Heart right ventricle (tissue), 16 donors: ENCODE data around the gene ATG16L2. TPM values are rescaled to one million over a fixed set of nuclear protein-coding genes. Genes with fewer than 3 reads are reported as not detected.

Source experiments
- ATAC-seq, 8 donors: fragments of 200-7000 bp; cut with Tn5 transposase; one replicate each; pipeline ENCODE4 v1.9.1; 2020; ENCODE audit warnings: mild to moderate bottlenecking in 8 of 8, moderate library complexity in 8 of 8, moderate number of reproducible peaks in 1 of 8
- DNase-seq, 2 donors: peaks; one replicate each; pipeline ENCODE4 v3.0.0-alpha.2; 2020
- H3K27ac ChIP-seq, 10 donors: fragments of 200-600 bp; sonication (generic) in 2 of 10; one replicate each; pipeline versions ENCODE4 v1.5.0 to v1.8.0; 2020 to 2022; ENCODE audit warnings: mild to moderate bottlenecking in 3 of 10
- H3K27me3 ChIP-seq, 7 donors: fragments of 200-600 bp; one replicate each; pipeline ENCODE4 v1.8.0; 2021 to 2022; ENCODE audit warnings: mild to moderate bottlenecking in 2 of 7
- H3K36me3 ChIP-seq, 9 donors: fragments of 200-600 bp; sonication (generic) in 1 of 9; one replicate each; pipeline versions ENCODE4 v1.5.0 to v1.8.0; 2020 to 2022; ENCODE audit warnings: mild to moderate bottlenecking in 2 of 9
- H3K4me1 ChIP-seq, 9 donors: fragments of 200-600 bp; sonication (generic) in 1 of 9; one replicate each; pipeline versions ENCODE4 v1.5.0 to v1.8.0; 2020 to 2022; ENCODE audit warnings: mild to moderate bottlenecking in 4 of 9
- H3K4me3 ChIP-seq, 10 donors: fragments of 200-600 bp; sonication (generic) in 2 of 10; one replicate each; pipeline versions ENCODE4 v1.5.0 to v1.8.0; 2020 to 2022; ENCODE audit warnings: mild to moderate bottlenecking in 7 of 10, moderate library complexity in 2 of 10
- H3K9me3 ChIP-seq, 11 donors: fragments of 200-600 bp in 10 of 11; sonication (generic) in 2 of 11; one replicate each; pipeline versions ENCODE4 v1.5.0 to v1.8.0; 2013 to 2022; ENCODE audit warnings: mild to moderate bottlenecking in 2 of 11, control low read depth in 1 of 11, moderate library complexity in 1 of 11
- WGBS, 2 donors: extraction: QIAGEN DNeasy Blood & Tissue Kit; methylation state at CpG; one replicate each; pipeline ENCODE4 v1.1.7; 2013; ENCODE audit warnings: inconsistent platforms in 1 of 2; 5-methylcytosine and 5-hydroxymethylcytosine counted together
- intact Hi-C, 10 donors: fragments of 100-400 bp; cut with DNase I; formaldehyde crosslinking; loops; one replicate each; pipeline versions ENCODE4 v1.11.1 to v1.14.2; 2022
- polyA plus RNA-seq, 2 donors: library from polyadenylated mRNA; stranded (reverse); fragments of 200-250 nt; gene quantifications; one replicate each; pipeline ENCODE4 v1.2.3, GENCODE V29; 2013
- total RNA-seq, 10 donors: library from RNA; stranded (reverse); fragmentation: NEBNext Ultra II Directional in 3 of 10; extraction: Animal tissue kit (Norgen Biotek cat#: 25700) in 3 of 10; gene quantifications; one replicate each; pipeline versions ENCODE4 v1.2.1 to v1.2.4, GENCODE V29; 2021 to 2023
- TF ChIP-seq, protein P1 (sequence below), 9 donors: fragments of 200-600 bp; sonication (generic) in 2 of 9; IDR thresholded peaks; one replicate each; pipeline versions ENCODE4 v1.5.0 to v1.8.0; 2021 to 2022; ENCODE audit warnings: antibody characterized with exemption in 9 of 9, mild to moderate bottlenecking in 5 of 9, moderate library complexity in 1 of 9
- donor health status: Arrhythmogenic right ventricular cardiomyopathy.
- donor health status: ischemic (EF 13 %, LVEDD 7.1; RV severe dilation, severe dysfunction).
- donor health status: healthy with polysubstance abuse.
- donor health status: DM: no; HTN: yes; CAD: no.
- donor health status: DM: no; HTN: no; CAD: no.
- donor health status: ischemic (EF 25% LVEDD 6.9; RV normal size, moderate dysfunction).
- donor health status: ischemic (EF 25% LVEDD 5.7; RV mildly dilated, moderate dysfunction).
- donor health status: healthy.
- donor health status: DM: yes; HTN: yes; CAD: no.
- donor health status: Ischemic cardiomyopathy.
- donor health status: ischemic (EF 35%, LVEDD 5.7; RV mildly dilated, moderate dysfunction).
- donor health status: nonischemic (EF 11% LVEDD 7.7; RV severe dilation, severe dysfunction).
- donor health status: DM: yes; HTN: yes; CAD: no.
- donor health status: PGD.
- donor health status: ischemic (EF 29% LVEDD 5.4; RV normal size, mild dysfunction).
- donor health status: nonischemic (EF 23%, LVEDD 6.1; RV moderate dilation, normal function).

ATG16L2 gene
- total and polyA plus RNA-seq, 12 donors = 8.0 to 66.9 (median 12.3) TPM

DNA sequence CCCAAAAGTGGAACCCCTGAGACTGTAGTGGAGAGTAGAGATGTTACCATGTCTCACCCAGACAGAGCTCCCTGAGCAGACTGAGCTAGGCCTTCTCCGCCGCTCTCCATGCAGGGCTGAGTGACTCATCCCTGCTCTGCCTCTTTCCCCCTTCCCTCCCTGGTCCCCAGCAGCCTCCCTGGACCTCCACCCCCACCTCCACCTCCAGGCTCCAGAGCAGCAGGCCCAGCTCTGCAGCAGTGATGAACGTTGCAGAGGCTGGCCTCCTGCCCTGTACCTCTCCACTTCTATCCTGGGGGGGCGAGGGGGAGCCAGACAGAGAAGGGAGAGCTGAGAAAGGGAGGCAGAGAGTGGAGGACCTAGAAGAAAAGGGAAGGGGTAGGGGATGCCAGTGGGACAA, 42.7 kb upstream of the ATG16L2 start:
- WGBS, 2 donors = 66 to 70% methylated on average over 4 of the region's 4 CpGs
- no peak overlapping the region for H3K27ac ChIP-seq
- intact Hi-C loops = loop anchor here in 1 of 10 donors (5.0 kb wide), 1 partner anchor 34 kb away; no protein-coding TSS in a partner anchor
- no peaks in the 10 kb centered on the region for H3K9me3 ChIP-seq
- H3K4me1 ChIP-seq = peaks cover 3 to 28% (median 20%) of the 10 kb centered on the region in 9 donors
- TF ChIP-seq, protein P1, sequence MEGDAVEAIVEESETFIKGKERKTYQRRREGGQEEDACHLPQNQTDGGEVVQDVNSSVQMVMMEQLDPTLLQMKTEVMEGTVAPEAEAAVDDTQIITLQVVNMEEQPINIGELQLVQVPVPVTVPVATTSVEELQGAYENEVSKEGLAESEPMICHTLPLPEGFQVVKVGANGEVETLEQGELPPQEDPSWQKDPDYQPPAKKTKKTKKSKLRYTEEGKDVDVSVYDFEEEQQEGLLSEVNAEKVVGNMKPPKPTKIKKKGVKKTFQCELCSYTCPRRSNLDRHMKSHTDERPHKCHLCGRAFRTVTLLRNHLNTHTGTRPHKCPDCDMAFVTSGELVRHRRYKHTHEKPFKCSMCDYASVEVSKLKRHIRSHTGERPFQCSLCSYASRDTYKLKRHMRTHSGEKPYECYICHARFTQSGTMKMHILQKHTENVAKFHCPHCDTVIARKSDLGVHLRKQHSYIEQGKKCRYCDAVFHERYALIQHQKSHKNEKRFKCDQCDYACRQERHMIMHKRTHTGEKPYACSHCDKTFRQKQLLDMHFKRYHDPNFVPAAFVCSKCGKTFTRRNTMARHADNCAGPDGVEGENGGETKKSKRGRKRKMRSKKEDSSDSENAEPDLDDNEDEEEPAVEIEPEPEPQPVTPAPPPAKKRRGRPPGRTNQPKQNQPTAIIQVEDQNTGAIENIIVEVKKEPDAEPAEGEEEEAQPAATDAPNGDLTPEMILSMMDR (IDR thresholded peaks at IDR 0.05) = no peak
- no peaks in the 10 kb centered on the region for H3K36me3 ChIP-seq
- ATAC-seq (no peak), DNase-seq (no peak)
- no peaks in the 10 kb centered on the region for H3K27me3 ChIP-seq
- H3K4me3 ChIP-seq = no peak overlapping the region

DNA sequence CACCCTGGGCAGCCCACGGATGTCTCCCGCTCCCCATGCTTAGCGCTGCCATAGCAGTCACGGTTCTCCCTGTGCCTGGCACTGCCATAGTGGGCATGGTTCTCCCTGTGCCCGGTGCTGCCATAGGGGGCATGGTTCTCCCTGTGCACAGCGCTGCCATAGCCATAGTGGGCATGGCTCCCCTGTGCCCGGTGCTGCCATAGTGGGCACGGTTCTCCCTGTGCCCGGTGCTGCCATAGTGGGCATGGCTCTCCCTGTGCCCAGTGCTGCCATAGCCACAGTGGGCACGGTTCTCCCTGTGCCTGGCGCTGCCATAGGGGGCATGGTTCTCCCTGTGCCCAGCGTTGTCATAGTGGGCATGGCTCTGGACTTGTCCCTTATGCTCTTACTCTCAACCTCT, 42.2 kb upstream of the ATG16L2 start:
- TF ChIP-seq, protein P1 (IDR thresholded peaks at IDR 0.05) = no peak
- DNase-seq (no peak), ATAC-seq (peak in 1 of 8 donors; percentile 8)
- intact Hi-C loops = loop anchor here in 2 of 10 donors (2.0 to 5.0 kb wide), 2 partner anchors 17 to 35 kb away; no protein-coding TSS in a partner anchor
- no peaks in the 10 kb centered on the region for H3K27me3 ChIP-seq
- H3K27ac ChIP-seq = no peak overlapping the region
- H3K36me3 ChIP-seq = no peaks in the 10 kb centered on the region
- no peaks in the 10 kb centered on the region for H3K9me3 ChIP-seq
- no peak overlapping the region for H3K4me3 ChIP-seq
- 95 to 96% methylated on average over 12 of the region's 12 CpGs for WGBS, 2 donors
- H3K4me1 ChIP-seq = peaks cover 9 to 33% (median 25%) of the 10 kb centered on the region in 9 donors

DNA sequence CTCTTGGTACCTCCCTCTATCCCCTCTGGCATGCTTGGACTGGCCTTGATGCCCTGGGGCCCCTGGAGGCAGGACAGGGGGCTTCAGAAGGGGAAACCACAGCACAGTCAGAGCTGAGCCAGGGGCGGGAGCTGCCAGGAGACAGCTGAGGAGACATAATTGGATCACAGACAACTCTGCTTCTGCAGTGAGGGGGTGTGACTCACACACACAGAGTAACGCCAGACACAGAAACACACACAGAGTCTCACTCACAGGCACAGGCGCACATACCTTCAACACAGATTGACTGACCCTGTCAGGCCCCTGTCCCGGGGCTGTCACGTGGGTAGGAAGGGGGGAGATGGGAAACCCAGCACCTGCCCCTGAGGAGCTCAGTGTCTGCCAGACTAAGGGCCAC, 40.9 kb upstream of the ATG16L2 start:
- intact Hi-C loops = loop anchor here in 2 of 10 donors (2.0 to 5.0 kb wide), 2 partner anchors 18 to 36 kb away; no protein-coding TSS in a partner anchor
- Histone ChIP-seq H3K4me1 (peaks cover 9 to 46% (median 37%) of the 10 kb centered on the region in 9 donors), H3K9me3 (no peaks in the 10 kb centered on the region), H3K27ac (peak overlapping the region in 6 of 10 donors; percentile 40 to 69 (median 50)), H3K4me3 (no peak overlapping the region), H3K27me3 (no peaks in the 10 kb centered on the region), H3K36me3 (no peaks in the 10 kb centered on the region)
- WGBS, 2 donors = 31 to 46% methylated on average over 5 of the region's 5 CpGs
- DNase-seq (peak in 1 of 2 donors; percentile 48), ATAC-seq (peak; percentile 62 to 88 (median 82))
- TF ChIP-seq, protein P1 (IDR thresholded peaks at IDR 0.05) = no peak

DNA sequence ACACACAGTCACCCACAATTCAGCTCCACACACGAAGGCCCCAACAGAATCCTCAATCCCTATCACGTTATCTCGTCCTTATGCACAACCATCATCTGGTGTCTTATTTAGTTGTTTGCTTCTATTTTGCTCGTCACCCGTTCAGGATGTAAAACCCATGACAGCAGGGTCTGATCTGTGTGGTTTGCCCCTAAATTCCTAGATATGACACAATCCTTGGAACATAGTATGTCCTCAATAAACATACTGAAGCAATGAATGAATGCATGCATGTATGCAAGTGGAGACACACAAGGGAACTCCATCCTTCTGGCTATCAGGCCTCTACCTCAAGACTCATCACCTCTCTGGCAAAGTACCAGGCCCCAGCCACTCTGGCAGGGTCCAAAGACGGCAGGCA, 40.5 kb upstream of the ATG16L2 start:
- intact Hi-C loops = loop anchor here in 2 of 10 donors (2.0 to 5.0 kb wide), 2 partner anchors 19 to 36 kb away; no protein-coding TSS in a partner anchor
- Histone ChIP-seq H3K27me3 (no peaks in the 10 kb centered on the region), H3K9me3 (no peaks in the 10 kb centered on the region), H3K4me1 (peaks cover 9 to 50% (median 37%) of the 10 kb centered on the region in 9 donors), H3K27ac (peak overlapping the region in 5 of 10 donors; percentile 41 to 69 (median 53)), H3K36me3 (no peaks in the 10 kb centered on the region), H3K4me3 (no peak overlapping the region)
- TF ChIP-seq, protein P1 (IDR thresholded peaks at IDR 0.05) = no peak
- DNase-seq (no peak), ATAC-seq (no peak)
- WGBS, 2 donors = 56 to 59% methylated on average over 6 of the region's 6 CpGs
